Coronary artery (tissue), 2 donors: Measurements from ENCODE around the gene UTP15.

Experiments
- DNase-seq: peaks from one replicate; pipeline ENCODE4 v3.0.0-alpha.2; 2017; ENCODE audit warnings: low spot score
- H3K27ac ChIP-seq, 2 donors: fragments of 200-600 bp; sonication (generic); one replicate each; pipeline ENCODE4 v1.5.1; 2016 to 2019
- H3K4me3 ChIP-seq: fragments of 200-600 bp; sonication (generic); 2 replicates; pipeline ENCODE4 v1.5.1; 2016; ENCODE audit warnings: mild to moderate bottlenecking, moderate library complexity
- TF ChIP-seq, protein P1 (sequence below): fragments of 200-600 bp; sonication (generic); IDR thresholded peaks from one replicate; pipeline ENCODE4 v1.5.1; 2019; ENCODE audit warnings: antibody characterized with exemption

The UTP15 gene

DNA sequence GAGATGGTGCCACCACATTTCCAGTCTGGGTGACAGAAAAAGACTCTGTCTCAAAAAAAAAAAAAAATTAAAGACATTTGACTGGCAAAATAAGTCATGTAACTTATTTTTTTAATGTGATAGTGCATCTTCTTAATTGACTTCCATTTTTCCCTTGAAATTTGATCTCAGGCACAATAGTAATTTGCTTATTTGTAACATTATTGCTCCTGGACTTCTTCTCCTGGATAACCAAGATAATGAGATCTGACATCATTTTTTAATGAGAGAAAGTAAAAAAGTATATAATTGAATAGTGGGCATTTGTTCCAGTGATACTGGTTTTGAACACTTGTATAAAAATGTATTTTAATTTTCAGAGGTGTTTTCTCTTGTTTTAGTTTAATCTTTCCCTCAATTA is 63.9 kb downstream of the UTP15 start:
- TF ChIP-seq, protein P1, sequence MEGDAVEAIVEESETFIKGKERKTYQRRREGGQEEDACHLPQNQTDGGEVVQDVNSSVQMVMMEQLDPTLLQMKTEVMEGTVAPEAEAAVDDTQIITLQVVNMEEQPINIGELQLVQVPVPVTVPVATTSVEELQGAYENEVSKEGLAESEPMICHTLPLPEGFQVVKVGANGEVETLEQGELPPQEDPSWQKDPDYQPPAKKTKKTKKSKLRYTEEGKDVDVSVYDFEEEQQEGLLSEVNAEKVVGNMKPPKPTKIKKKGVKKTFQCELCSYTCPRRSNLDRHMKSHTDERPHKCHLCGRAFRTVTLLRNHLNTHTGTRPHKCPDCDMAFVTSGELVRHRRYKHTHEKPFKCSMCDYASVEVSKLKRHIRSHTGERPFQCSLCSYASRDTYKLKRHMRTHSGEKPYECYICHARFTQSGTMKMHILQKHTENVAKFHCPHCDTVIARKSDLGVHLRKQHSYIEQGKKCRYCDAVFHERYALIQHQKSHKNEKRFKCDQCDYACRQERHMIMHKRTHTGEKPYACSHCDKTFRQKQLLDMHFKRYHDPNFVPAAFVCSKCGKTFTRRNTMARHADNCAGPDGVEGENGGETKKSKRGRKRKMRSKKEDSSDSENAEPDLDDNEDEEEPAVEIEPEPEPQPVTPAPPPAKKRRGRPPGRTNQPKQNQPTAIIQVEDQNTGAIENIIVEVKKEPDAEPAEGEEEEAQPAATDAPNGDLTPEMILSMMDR = no peak
- no peak overlapping the region for H3K27ac ChIP-seq
- H3K4me3 ChIP-seq = no peak overlapping the region
- DNase-seq = no peak

GRCh38 chr5:73630765-73631164 is 65.2 kb downstream of the UTP15 start:
- TF ChIP-seq, protein P1 = no peak
- DNase-seq = no peak
- Histone ChIP-seq H3K4me3 (no peak overlapping the region), H3K27ac (no peak overlapping the region)

DNA sequence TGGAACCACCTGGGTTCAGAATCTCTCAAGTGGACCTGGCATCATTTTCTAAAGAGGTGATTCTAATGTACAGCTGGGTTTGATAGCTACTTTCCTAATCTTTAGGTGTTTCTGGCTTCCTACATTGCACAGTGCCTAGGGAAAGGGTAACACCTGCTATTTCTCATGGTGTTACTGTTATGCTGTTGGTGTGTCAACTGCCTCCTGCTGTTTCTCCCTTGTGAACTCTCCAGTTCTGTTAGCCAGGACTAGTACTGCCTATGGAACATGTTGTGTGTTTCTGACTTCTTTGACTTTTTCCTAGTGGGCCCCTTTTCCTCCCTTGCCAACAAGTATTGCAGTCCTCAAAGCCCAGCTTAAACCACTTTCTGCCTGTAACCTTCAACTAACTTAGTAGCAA is 66.0 kb downstream of the UTP15 start:
- DNase-seq = no peak
- no peak overlapping the region for H3K4me3 ChIP-seq
- no peak overlapping the region for H3K27ac ChIP-seq
- TF ChIP-seq, protein P1 = no peak
